T47D (cell line): Measurements from ENCODE around the gene SORL1.

Experiments used
- DNase-seq, 2 experiments: peaks; one replicate each; pipeline versions ENCODE4 v3.0.0 to v3.0.0-alpha.2; 2011 to 2012; ENCODE audit warnings: low read depth in 1 of 2, low spot score in 1 of 2
- JUND ChIP-seq: IDR thresholded peaks from 2 replicates; pipeline ENCODE4 v1.6.1; 2012; ENCODE audit warnings: low read depth
- in situ Hi-C: cut with HindIII; loops from 2 replicates; pipeline ENCODE4 v1.10.0; 2016; ENCODE audit warnings: low sequenced_read_pairs, low pct_unique_long_range_greater_than_20kb

The SORL1 gene

DNA sequence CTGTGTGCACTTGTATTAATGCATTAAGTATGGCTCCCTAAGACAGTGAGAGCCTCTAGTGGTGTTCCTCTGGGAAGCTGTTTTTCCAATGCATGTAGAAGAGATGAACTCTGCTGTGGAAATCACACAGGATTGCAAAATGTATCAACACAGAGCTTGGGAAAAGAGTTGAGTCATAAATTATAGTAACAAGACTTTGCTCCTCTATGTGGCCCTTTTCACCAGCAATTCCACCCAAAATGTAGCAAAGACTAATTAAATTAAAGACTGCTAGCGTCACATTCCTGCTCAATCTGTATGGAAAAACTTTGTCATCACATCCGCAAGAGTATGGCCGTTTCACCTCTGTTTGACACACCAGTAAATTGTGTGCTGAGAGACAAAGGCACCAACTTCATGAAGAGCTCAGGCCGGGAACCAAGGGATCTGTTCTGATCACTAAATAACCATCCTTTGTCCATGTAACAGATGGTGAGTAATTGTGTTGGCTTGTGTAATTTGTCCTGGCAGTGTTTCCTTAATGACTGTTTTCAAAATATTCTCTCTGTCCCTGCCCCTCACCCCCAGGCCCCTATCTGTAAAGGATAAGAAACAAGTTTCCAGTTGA lies 209.9 kb downstream of the SORL1 start:
- in situ Hi-C loops: no loop called here
- no peak for TF ChIP-seq JUND
- no peak for DNase-seq

DNA sequence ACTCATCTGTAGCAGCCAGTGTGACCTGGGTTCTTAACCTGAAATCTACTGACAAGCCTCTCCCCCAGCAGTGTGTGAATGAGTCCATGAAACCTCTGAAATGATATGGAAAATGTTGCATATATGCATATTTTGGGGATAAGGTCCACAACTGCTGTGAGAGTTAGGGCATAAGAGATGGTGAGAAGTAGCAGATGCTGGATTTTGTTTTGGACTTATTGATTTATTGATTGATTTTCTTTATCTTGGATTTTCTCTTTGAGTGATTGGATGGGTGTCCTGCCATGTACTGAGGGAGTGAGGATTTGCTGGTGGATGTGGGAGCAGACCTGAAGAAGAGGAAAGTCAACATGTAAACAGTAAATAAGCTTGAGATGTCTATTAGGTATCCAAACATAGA lies 212.0 kb downstream of the SORL1 start:
- no peak for DNase-seq
- in situ Hi-C loops: no loop called here
- TF ChIP-seq JUND: no peak

DNA sequence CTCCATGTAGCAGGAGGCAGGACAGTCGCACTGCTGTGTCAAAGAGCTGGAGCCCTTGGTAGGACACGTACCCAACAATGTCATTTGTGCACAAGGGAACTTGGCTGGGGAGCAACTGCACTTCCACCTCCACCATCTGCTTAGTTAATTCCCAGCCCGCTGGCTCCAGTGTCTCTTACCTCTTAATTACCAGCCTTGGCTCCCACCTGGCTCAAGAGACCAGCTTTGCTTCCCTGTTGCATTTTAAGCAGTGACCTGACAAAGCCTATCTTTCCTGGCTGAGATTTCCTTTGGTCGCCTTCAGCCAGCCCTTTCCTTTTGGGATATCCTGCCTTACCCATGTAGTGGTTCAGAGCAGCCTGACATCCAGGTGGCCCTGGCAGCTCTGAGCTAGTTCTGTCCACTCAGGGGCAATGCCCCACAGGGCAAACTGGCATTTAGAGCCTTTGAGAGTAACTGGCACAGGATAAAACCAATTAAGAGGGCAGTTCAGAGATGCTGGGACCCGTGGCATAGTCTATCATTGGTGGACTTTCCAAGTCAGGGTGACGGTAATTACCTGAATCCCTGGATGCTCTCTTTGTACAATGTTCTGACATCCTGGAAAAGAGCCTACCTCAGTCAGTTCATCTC lies 213.2 kb downstream of the SORL1 start:
- DNase-seq: no peak
- no peak for TF ChIP-seq JUND
- in situ Hi-C loops: no loop called here

DNA sequence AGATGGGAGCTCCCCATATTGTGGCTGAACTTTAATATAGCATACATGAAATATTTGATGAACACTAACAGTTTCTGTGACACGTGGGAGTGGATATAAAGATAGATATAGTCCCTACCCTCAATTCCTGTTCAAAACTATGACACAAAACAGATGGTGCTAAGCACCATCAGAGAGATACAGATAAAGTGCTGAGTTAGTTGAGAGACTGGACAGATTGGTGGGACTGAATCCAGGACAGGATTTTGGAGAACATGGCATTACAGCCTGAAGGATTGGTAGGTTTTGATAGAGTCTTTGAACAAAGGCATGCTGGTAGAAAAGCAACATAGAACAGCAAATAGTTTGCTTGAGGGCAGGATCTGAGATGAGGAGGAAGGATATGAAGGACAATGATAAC lies 215.7 kb downstream of the SORL1 start:
- no peak for TF ChIP-seq JUND
- in situ Hi-C loops: no loop called here
- DNase-seq: no peak

DNA sequence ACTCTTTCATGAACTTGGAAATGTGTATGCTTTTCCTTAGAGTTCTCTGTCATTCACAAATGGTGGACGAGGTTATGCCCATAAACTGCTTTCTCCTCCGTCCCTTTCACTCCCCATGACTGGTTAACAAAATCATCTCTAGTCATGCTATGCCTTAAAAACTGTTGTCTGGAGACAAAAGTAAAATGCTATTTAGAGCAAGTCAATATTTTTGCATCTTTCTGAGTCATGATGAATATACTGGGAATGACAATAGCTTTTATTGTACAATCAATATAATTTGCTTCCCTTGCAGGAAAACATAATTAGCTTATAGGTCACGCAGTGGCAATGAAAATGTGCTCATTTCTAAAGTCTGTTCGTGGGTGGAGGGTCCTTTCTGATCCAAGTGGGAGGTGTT lies 217.3 kb downstream of the SORL1 start:
- TF ChIP-seq JUND: no peak
- in situ Hi-C loops: no loop called here
- DNase-seq: no peak

DNA sequence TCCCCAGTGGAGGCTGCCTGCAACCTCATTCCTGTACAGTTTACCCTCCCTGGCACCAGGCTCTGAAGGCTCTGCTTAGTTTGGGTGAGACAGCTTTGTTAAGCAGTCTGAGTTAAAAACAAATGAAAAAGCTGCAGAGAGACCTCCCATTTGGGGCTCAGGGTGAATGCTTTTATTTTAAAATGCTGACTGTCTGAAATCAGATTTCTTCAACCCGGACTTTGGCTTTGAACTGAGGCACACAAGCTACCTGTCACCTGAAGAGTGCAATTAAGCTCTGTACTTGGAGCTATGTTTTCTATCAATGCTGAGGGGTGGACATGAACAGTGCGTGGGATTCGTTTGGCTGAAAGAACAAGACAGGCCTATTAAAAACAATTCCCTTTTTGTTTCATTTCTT lies 218.2 kb downstream of the SORL1 start:
- TF ChIP-seq JUND: no peak
- in situ Hi-C loops: no loop called here
- DNase-seq: no peak

DNA sequence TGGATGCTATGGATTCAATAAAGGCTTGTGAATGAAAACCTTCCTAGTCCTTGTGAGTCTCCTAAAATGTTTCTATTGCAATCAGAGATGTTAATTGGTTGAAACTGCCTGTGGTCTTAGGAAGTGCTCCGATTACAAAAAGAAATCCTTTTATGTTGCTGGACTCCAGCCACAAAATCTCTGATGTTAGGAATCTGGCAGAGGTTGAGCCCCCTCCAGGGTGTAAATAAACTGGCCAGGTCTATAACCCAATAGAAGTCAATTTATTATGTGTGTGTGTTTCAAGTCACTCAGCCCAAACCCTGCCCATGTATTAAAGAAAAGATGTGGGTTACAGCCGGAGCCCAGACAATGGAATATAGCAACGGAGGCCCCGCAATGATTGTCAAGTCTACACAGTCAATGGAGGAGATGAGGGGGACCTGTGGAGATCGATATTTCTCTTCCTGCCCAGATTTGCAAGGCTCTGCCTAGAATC lies 218.7 kb downstream of the SORL1 start:
- DNase-seq: no peak
- in situ Hi-C loops: no loop called here
- TF ChIP-seq JUND: no peak

DNA sequence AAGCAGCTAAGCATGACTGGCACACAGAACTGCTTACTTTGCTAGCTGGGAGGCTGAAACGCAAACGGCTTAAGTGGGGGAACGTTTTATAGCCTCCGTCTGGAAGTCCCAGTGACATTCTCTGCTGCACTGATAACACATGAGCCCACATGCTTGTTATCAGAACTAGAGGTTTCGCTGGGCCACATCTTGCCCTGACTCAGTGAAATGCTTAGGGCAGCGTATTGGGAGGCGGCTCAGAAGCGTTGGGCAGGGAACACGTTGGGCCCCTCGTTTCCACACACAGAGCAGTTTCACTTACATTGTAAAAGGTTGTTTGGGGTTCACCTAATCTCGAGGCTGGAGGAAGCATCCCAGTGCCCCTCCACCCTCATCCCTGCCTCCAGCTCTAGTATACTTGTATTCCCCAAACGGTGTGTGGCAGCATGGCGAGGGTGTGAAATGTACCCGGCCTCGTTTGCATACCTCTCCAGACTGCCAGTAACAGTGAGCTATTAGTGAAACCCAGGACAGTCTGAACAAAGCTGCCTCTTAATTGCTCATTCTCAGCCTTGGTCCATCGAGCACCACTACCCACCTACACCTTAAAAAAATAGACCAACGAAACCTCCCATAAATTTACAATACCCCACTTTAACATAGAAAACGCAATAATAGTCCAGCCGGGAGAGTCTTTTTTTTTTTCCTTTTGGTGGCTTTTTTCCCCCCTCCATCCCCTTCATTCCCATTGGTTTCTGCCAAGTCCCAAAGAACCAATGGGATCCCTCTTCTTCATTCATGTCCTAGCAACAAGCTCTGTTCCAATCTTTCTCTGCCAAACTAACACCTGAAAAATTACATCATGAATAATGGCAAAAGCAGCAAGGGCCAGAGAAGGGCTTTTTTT lies 219.4 kb downstream of the SORL1 start:
- TF ChIP-seq JUND: no peak
- no peak for DNase-seq
- in situ Hi-C loops: no loop called here

DNA sequence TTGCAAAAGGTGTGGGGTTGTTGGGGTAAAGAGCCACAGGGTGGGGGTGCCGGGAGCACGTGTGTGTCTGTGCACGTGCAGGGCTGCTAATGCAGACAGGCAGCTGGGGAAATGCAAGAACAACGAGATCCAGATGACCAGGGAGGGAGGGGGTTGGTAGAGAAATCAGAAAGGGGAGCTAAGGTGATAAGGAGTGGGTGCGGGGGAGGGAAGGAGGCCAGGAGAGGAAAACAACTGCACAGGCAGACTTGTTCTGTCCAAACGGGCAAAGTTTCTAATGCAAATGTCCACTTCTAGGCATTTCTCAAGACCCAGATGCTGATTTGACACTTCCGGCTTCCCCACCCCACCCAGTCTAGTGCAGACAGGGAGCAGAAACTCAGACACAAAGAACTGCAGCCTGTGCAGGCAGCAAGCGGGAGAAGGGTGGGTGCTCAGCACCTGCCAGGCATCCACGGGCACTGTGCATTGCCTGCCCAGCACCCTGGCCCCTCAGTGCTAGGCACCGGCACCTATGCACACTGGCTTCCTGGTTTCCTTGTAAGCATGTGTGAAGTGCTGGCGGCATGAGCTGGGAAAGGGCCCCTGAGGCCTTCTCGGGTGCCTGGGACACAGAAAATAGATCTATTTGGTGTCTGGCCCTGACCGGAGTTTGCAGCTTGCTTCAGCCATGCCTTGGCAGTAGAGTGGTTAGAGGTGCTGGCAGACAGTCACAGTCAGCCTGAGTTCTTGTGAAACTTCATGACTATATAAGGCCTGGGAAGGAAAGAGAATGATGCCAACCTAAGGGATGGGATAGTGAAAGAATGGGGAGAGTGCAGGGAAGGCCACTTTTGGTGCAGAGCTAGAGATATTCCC lies 220.7 kb downstream of the SORL1 start:
- TF ChIP-seq JUND: no peak
- in situ Hi-C loops: no loop called here
- no peak for DNase-seq

DNA sequence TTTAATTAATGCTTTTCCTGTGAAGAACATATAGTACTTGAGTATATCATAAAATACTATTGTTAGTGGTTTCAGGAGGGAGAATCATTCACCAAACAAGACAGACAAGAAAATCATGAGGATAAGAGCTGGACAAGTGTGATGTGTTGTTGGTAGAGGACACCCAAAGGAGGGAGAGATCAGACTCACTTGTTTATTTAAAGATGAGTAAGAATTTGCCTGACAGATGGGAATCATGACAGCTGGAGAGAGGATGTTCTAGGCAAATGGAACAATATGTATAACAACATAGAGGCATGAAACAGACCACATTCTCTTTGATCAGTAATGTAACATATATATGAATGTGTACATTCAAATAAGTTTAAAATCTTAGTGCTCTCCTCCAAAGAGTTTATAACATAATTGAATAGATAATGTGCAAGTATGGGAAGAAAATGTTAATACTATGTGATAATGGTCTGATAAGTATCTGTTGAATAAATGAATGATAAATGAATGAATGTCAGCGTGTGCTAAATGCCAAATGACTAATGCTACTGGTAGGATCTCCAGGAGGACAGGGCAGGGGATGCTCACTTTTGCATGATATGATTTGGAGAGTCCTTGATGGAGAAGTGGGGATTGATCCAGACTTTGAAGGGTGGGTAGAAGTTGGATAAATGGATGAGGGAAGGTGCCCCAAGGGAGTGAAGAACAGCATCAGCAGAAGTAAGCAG lies 229.6 kb downstream of the SORL1 start:
- TF ChIP-seq JUND: no peak
- DNase-seq: no peak
- in situ Hi-C loops: no loop called here
